HepG2 (cell line): ENCODE results near the gene GNG7. TPM values are rescaled to one million over a fixed set of nuclear protein-coding genes. Genes with fewer than 3 reads are reported as not detected.

Experiments
- ATF7 ChIP-seq, 2 experiments: fragments of 450-650 bp in 1 of 2; sonication (generic) in 1 of 2; formaldehyde crosslinking in 1 of 2; IDR thresholded peaks; 2 replicates each; pipeline versions ENCODE4 v1.4.0 to v1.6.1; 2016 to 2020; ENCODE audit warnings: antibody characterized with exemption in 1 of 2, mild to moderate bottlenecking in 1 of 2, missing genetic modification reagents in 1 of 2
- BORCS8-MEF2B ChIP-seq: sonication (generic); formaldehyde crosslinking; IDR thresholded peaks from 2 replicates; pipeline ENCODE4 v1.8.0; 2022; ENCODE audit warnings: mild to moderate bottlenecking, missing genetic modification reagents
- CHD2 ChIP-seq: IDR thresholded peaks from 2 replicates; pipeline ENCODE4 v1.6.1; 2011; ENCODE audit warnings: low read depth, low read length, improper control_type of control experiment
- GFI1 ChIP-seq: sonication (generic); formaldehyde crosslinking; IDR thresholded peaks from 2 replicates; pipeline ENCODE4 v1.5.0; 2020; ENCODE audit warnings: missing genetic modification reagents, mild to moderate bottlenecking, borderline replicate concordance
- HCFC1 ChIP-seq: fragments of 150-350 bp; IDR thresholded peaks from 2 replicates; pipeline ENCODE4 v1.6.1; 2014; ENCODE audit warnings: low read depth, low read length
- HNF4G ChIP-seq, 2 experiments: sonication (generic) in 1 of 2; formaldehyde crosslinking in 1 of 2; IDR thresholded peaks; 2 replicates each; pipeline versions ENCODE4 v1.4.0 to v1.6.1; 2011 to 2020; ENCODE audit warnings: borderline replicate concordance in 2 of 2, low read depth in 2 of 2, mild to moderate bottlenecking in 2 of 2, low read length in 1 of 2, missing genetic modification reagents in 1 of 2, moderate library complexity in 1 of 2
- HNRNPH1 ChIP-seq: fragments of 200-400 bp; formaldehyde crosslinking; optimal IDR thresholded peaks from 2 replicates; pipeline ENCODE3; 2017; ENCODE audit warnings: mild to moderate bottlenecking, low read depth, low read length
- IKZF1 ChIP-seq: fragments of 450-650 bp; IDR thresholded peaks from 2 replicates; pipeline ENCODE4 v1.7.1; 2016
- KAT8 ChIP-seq: IDR thresholded peaks from 2 replicates; pipeline ENCODE4 v1.6.1; 2016; ENCODE audit warnings: missing genetic modification reagents, missing compliant biosample characterization
- KLF12 ChIP-seq: sonication (generic); formaldehyde crosslinking; IDR thresholded peaks from 2 replicates; pipeline ENCODE4 v1.4.0; 2020; ENCODE audit warnings: missing genetic modification reagents, borderline replicate concordance
- NR1H2 ChIP-seq: sonication (generic); formaldehyde crosslinking; IDR thresholded peaks from 2 replicates; pipeline ENCODE4 v1.8.1; 2022; ENCODE audit warnings: low read depth, missing genetic modification reagents, borderline replicate concordance
- PHF5A ChIP-seq: IDR thresholded peaks from one replicate; pipeline ENCODE4 v1.6.1; 2018; ENCODE audit warnings: low read depth, missing genetic modification reagents; ENCODE audit not compliant: unreplicated experiment
- RBM22 ChIP-seq: fragments of 200-400 bp; formaldehyde crosslinking; optimal IDR thresholded peaks from 2 replicates; pipeline ENCODE3; 2017; ENCODE audit warnings: mild to moderate bottlenecking, low read length, moderate library complexity
- RORA ChIP-seq: sonication (generic); formaldehyde crosslinking; IDR thresholded peaks from 2 replicates; pipeline ENCODE4 v1.5.0; 2020; ENCODE audit warnings: mild to moderate bottlenecking, missing genetic modification reagents, moderate library complexity
- SATB2 ChIP-seq: sonication (generic); formaldehyde crosslinking; IDR thresholded peaks from 2 replicates; pipeline ENCODE4 v1.5.0; 2020; ENCODE audit warnings: missing genetic modification reagents
- SP2 ChIP-seq: sonication (generic); formaldehyde crosslinking; IDR thresholded peaks from 2 replicates; pipeline ENCODE4 v1.5.1; 2020; ENCODE audit warnings: mild to moderate bottlenecking, missing genetic modification reagents
- ZNF121 ChIP-seq: sonication (generic); formaldehyde crosslinking; IDR thresholded peaks from 2 replicates; pipeline ENCODE4 v1.5.0; 2020; ENCODE audit warnings: mild to moderate bottlenecking, missing genetic modification reagents
- ZNF589 ChIP-seq: sonication (generic); formaldehyde crosslinking; conservative IDR thresholded peaks from 2 replicates; pipeline ENCODE4 v1.8.0; 2022; ENCODE audit warnings: mild to moderate bottlenecking, moderate library complexity, missing genetic modification reagents
- ZNF790 ChIP-seq: sonication (generic); formaldehyde crosslinking; IDR thresholded peaks from 2 replicates; pipeline ENCODE4 v1.8.0; 2022; ENCODE audit warnings: missing genetic modification reagents, mild to moderate bottlenecking, borderline replicate concordance
- polyA plus RNA-seq, 8 experiments: library from polyadenylated mRNA; depleted of rRNA in 3 of 8; stranded (reverse) in 7 of 8; unstranded in 1 of 8; fragments of >200 nt; fragmentation: Illumina TruSeq in 4 of 8; extraction: Trizol in 4 of 8; gene quantifications; 2 replicates each; pipeline versions ENCODE4 v1.2.1 to v1.2.3, GENCODE V29; 2011 to 2016; ENCODE audit warnings: low read depth in 4 of 8, missing spikeins in 1 of 8, mixed read lengths in 1 of 8; ENCODE audit not compliant: insufficient read depth in 1 of 8
- total RNA-seq, 5 experiments: library from RNA; depleted of rRNA; stranded (reverse); fragments of >200 nt; fragmentation: Illumina TruSeq; extraction: Trizol; gene quantifications; 2 replicates each; pipeline ENCODE4 v1.2.3, GENCODE V29; 2016; ENCODE audit warnings: low read depth in 1 of 5
- TF ChIP-seq, protein P1 (sequence below): sonication (generic); formaldehyde crosslinking; conservative IDR thresholded peaks from 2 replicates; pipeline ENCODE4 v1.4.0; 2020; ENCODE audit warnings: mild to moderate bottlenecking, missing genetic modification reagents, moderate library complexity
- TF ChIP-seq, protein P2 (sequence below): sonication (generic); formaldehyde crosslinking; IDR thresholded peaks from 2 replicates; pipeline ENCODE4 v1.8.0; 2022; ENCODE audit warnings: mild to moderate bottlenecking, missing genetic modification reagents
- TF ChIP-seq, protein P3 (sequence below): sonication (generic); formaldehyde crosslinking; IDR thresholded peaks from 2 replicates; pipeline ENCODE4 v1.4.0; 2020; ENCODE audit warnings: missing genetic modification reagents

GNG7 gene
- total and polyA plus RNA-seq, 2 of the 13 experiments (the other 11 are each of a cell fraction or from before 2014, with no cell fraction given): 1.4 to 3.3 TPM

DNA sequence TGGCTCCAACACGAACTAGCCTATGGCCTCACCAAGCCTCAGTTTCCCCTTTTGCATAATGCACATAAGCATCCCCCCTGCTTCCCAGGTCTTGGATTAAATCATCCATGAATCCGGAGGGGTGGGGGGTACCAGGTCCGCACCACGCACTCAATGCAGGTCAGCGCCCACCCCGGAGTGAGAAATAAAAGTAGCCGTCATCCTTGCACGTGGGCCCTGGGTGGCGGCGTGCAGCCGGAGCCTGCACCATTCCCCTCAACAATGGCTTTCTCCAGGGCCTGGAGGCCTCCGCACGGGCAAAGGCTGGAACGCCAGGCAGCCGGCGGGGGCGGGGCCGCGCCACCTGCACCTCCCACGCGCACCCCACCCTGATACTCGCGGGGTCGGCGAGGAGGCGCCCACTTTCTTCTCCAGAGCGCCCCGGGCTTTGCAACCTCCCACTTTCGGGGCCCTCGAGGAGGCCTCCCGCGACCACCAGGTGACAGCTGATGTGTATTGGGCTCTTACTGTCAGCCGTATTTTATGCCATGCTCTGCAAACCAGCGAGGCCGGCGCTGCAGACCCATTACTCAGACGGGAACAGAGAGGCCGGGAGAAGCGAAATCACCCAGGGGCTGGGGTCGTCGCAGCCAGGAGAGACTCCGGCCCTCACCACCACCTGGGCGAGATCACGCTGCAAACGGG, 227.3 kb downstream of the GNG7 start (continued):
- TF ChIP-seq BORCS8-MEF2B (CRISPR knock-in tag): no peak
- TF ChIP-seq, protein P1, sequence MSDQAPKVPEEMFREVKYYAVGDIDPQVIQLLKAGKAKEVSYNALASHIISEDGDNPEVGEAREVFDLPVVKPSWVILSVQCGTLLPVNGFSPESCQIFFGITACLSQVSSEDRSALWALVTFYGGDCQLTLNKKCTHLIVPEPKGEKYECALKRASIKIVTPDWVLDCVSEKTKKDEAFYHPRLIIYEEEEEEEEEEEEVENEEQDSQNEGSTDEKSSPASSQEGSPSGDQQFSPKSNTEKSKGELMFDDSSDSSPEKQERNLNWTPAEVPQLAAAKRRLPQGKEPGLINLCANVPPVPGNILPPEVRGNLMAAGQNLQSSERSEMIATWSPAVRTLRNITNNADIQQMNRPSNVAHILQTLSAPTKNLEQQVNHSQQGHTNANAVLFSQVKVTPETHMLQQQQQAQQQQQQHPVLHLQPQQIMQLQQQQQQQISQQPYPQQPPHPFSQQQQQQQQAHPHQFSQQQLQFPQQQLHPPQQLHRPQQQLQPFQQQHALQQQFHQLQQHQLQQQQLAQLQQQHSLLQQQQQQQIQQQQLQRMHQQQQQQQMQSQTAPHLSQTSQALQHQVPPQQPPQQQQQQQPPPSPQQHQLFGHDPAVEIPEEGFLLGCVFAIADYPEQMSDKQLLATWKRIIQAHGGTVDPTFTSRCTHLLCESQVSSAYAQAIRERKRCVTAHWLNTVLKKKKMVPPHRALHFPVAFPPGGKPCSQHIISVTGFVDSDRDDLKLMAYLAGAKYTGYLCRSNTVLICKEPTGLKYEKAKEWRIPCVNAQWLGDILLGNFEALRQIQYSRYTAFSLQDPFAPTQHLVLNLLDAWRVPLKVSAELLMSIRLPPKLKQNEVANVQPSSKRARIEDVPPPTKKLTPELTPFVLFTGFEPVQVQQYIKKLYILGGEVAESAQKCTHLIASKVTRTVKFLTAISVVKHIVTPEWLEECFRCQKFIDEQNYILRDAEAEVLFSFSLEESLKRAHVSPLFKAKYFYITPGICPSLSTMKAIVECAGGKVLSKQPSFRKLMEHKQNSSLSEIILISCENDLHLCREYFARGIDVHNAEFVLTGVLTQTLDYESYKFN: no peak; the same call in 1 of the 2 replicates
- TF ChIP-seq HNRNPH1: no peak
- TF ChIP-seq ZNF589 (CRISPR knock-in tag): peak; percentile 46
- TF ChIP-seq HNF4G (IDR thresholded peaks at IDR 0.05; ENCODE audit: borderline replicate concordance, low read depth, low read length): no peak
- TF ChIP-seq HNF4G (CRISPR knock-in tag; IDR thresholded peaks at IDR 0.05; ENCODE audit: borderline replicate concordance, low read depth): no peak
- no peak for TF ChIP-seq PHF5A (CRISPR knock-in tag)
- TF ChIP-seq RORA (CRISPR knock-in tag): no peak
- TF ChIP-seq SATB2 (CRISPR knock-in tag): no peak
- TF ChIP-seq, protein P2, sequence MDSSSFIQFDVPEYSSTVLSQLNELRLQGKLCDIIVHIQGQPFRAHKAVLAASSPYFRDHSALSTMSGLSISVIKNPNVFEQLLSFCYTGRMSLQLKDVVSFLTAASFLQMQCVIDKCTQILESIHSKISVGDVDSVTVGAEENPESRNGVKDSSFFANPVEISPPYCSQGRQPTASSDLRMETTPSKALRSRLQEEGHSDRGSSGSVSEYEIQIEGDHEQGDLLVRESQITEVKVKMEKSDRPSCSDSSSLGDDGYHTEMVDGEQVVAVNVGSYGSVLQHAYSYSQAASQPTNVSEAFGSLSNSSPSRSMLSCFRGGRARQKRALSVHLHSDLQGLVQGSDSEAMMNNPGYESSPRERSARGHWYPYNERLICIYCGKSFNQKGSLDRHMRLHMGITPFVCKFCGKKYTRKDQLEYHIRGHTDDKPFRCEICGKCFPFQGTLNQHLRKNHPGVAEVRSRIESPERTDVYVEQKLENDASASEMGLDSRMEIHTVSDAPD: no peak
- TF ChIP-seq IKZF1: no peak
- no peak for TF ChIP-seq GFI1
- no peak for TF ChIP-seq NR1H2
- TF ChIP-seq, protein P3, sequence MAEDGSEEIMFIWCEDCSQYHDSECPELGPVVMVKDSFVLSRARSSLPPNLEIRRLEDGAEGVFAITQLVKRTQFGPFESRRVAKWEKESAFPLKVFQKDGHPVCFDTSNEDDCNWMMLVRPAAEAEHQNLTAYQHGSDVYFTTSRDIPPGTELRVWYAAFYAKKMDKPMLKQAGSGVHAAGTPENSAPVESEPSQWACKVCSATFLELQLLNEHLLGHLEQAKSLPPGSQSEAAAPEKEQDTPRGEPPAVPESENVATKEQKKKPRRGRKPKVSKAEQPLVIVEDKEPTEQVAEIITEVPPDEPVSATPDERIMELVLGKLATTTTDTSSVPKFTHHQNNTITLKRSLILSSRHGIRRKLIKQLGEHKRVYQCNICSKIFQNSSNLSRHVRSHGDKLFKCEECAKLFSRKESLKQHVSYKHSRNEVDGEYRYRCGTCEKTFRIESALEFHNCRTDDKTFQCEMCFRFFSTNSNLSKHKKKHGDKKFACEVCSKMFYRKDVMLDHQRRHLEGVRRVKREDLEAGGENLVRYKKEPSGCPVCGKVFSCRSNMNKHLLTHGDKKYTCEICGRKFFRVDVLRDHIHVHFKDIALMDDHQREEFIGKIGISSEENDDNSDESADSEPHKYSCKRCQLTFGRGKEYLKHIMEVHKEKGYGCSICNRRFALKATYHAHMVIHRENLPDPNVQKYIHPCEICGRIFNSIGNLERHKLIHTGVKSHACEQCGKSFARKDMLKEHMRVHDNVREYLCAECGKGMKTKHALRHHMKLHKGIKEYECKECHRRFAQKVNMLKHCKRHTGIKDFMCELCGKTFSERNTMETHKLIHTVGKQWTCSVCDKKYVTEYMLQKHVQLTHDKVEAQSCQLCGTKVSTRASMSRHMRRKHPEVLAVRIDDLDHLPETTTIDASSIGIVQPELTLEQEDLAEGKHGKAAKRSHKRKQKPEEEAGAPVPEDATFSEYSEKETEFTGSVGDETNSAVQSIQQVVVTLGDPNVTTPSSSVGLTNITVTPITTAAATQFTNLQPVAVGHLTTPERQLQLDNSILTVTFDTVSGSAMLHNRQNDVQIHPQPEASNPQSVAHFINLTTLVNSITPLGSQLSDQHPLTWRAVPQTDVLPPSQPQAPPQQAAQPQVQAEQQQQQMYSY: no peak
- TF ChIP-seq KAT8 (CRISPR knock-in tag): no peak
- TF ChIP-seq ZNF790 (CRISPR knock-in tag): no peak
- TF ChIP-seq KLF12 (CRISPR knock-in tag): no peak
- TF ChIP-seq ATF7 (IDR thresholded peaks at IDR 0.05): no peak
- peak; percentile 46; the same call in 1 of the 2 replicates for TF ChIP-seq ATF7 (CRISPR knock-in tag; IDR thresholded peaks at IDR 0.05)
- TF ChIP-seq ZNF121 (CRISPR knock-in tag): no peak
- TF ChIP-seq HCFC1: no peak
- TF ChIP-seq CHD2: no peak
- TF ChIP-seq RBM22: no peak
- no peak for TF ChIP-seq SP2 (CRISPR knock-in tag)
